Measurements from ENCODE around the gene RAPGEF4. TPM values are rescaled to one million over a fixed set of nuclear protein-coding genes. Genes with fewer than 3 reads are reported as not detected.

The RAPGEF4 gene
- polyA plus RNA-seq, 1 experiment = 1.3 TPM

DNA sequence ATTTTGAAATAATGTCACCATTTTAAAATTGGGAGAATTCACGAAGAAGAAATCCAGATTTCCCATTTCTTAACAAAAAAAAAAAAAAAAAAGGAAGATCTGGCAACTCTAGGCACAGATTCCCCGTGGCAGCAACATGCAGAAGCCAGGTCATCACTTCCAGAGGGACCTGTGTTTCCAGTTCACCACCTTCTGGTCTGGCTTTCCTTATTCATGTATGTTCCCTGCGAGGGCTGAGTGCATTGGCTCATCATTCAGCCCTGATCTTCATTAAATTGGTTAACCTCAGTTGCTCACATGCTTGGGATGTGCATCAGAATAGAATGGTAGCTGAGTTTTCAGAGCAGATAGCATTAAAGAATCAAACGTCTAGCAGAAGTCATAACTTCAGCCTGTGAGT, 315.0 kb downstream of the RAPGEF4 start:
- TF ChIP-seq, protein P1, sequence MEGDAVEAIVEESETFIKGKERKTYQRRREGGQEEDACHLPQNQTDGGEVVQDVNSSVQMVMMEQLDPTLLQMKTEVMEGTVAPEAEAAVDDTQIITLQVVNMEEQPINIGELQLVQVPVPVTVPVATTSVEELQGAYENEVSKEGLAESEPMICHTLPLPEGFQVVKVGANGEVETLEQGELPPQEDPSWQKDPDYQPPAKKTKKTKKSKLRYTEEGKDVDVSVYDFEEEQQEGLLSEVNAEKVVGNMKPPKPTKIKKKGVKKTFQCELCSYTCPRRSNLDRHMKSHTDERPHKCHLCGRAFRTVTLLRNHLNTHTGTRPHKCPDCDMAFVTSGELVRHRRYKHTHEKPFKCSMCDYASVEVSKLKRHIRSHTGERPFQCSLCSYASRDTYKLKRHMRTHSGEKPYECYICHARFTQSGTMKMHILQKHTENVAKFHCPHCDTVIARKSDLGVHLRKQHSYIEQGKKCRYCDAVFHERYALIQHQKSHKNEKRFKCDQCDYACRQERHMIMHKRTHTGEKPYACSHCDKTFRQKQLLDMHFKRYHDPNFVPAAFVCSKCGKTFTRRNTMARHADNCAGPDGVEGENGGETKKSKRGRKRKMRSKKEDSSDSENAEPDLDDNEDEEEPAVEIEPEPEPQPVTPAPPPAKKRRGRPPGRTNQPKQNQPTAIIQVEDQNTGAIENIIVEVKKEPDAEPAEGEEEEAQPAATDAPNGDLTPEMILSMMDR (IDR thresholded peaks at IDR 0.05; ENCODE audit: low read depth, low read length) = no peak
- no peak overlapping the region for H3K4me3 ChIP-seq (ENCODE audit: low read depth, low read length)
- no peaks in the 10 kb centered on the region for H3K9me3 ChIP-seq (ENCODE audit: control insufficient read depth, insufficient read depth, low read length)
- H3K27ac ChIP-seq (ENCODE audit: low read depth, low read length) = no peak overlapping the region
- ChIA-PET POLR2A (interaction anchor here (0.6 kb wide), 1 partner anchor 246 kb away, joined by 3 read pairs; no protein-coding TSS in a partner anchor), CTCF (interaction anchor here (0.7 kb wide), 1 partner anchor 14 kb away, joined by 6 read pairs; no protein-coding TSS in a partner anchor)
- H3K27me3 ChIP-seq (ENCODE audit: control insufficient read depth, insufficient read depth, low read length) = no peaks in the 10 kb centered on the region
- no peak for DNase-seq (ENCODE audit: low read depth, low spot score)

DNA sequence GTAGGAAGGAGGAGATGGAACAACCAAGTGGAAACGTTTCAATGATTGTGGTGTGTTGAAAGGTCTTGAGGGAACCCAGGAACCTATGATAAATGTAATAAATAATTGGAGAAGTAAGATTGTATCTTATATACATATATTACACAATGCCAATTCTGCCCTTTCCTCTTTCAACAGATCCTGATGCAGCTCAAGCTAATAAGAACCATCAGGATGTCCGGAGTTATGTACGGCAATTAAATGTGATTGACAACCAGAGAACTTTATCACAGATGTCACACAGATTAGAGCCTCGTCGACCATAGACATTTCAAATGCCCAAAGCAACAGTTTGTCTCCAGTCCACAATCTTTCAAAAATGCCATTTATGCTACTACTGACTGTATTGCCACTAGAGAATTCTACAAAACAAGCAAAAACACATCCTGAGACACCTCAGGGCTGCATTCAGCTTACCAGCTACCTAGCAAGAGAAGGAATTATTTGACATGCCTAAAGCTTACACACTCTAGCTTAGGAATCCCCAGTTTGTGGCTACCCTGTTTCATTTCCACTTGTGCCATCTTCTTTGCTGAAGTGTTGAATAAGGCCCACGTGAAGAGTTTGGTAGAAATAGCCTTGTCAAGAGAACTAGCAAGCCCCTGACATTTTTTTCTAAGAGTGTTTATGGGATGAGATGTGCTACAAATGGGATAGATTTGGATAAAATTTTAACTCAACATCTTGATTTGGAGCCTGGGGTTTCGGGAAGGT, 316.0 kb downstream of the RAPGEF4 start:
- POLR2A ChIA-PET = no interaction called here
- CTCF ChIA-PET = no interaction called here
- TF ChIP-seq, protein P1 (IDR thresholded peaks at IDR 0.05; ENCODE audit: low read depth, low read length) = no peak

DNA sequence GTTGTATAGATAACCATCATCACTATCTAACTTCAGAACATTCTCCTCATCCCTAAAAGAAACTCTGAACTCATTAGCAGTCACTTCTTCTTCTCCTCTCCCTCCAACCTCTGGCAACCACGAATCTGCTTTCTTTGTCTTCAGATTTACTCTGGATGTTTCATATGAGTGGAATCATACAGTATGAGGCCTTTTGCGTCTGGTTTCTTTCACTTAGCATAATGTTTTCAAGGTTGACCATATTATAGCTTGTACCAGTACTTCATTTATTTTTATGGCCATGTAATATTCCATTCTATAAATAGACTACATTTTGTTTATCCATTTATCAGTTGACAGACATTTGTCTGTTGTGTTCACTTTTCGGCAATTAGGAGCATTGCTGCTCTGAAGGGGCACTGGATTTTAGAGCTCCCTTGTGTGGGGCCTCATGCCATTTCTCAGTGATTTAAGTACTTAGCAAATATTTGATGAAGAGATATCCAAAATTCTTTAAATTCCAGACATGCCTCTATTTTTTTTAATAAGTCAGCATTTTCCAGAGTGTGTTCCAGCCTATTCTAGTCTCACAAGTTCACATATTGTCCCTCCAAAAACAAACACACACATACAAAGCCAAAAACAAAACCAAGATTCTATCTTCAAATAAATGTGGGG, 317.5 kb downstream of the RAPGEF4 start:
- TF ChIP-seq, protein P1 (IDR thresholded peaks at IDR 0.05; ENCODE audit: low read depth, low read length) = no peak
- H3K9me3 ChIP-seq (ENCODE audit: control insufficient read depth, insufficient read depth, low read length) = peaks cover under 1% of the 10 kb centered on the region; the same call in 1 of the 2 replicates
- no peak overlapping the region for H3K27ac ChIP-seq (ENCODE audit: low read depth, low read length)

More for the DNA sequence above, 316.0 kb downstream of the RAPGEF4 start:
- Histone ChIP-seq H3K4me3 (ENCODE audit: low read depth, low read length) (no peak overlapping the region), H3K27ac (ENCODE audit: low read depth, low read length) (no peak overlapping the region), H3K9me3 (ENCODE audit: control insufficient read depth, insufficient read depth, low read length) (no peaks in the 10 kb centered on the region), H3K27me3 (ENCODE audit: control insufficient read depth, insufficient read depth, low read length) (no peaks in the 10 kb centered on the region)
- no peak for DNase-seq (ENCODE audit: low read depth, low spot score)

DNA sequence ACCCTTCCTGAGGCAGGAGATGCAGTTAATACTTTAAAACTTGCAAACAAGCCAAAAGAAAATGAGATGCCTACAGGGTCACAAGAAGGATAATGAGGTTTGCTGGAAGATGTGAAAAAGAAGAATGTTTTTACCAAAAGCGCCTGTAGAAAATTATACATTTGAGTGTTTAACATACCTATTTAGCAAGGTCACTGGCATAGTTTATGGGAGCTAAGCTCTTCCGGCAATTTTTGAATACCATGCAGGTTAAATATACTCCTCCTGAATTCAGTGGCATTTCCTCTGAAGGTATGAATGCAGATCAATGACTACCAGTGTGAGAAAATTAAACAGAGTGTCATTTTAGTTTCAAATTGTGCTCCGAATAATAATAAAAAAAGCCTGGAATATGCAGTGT, 318.8 kb downstream of the RAPGEF4 start:
- H3K27me3 ChIP-seq (ENCODE audit: control insufficient read depth, insufficient read depth, low read length) = no peaks in the 10 kb centered on the region
- TF ChIP-seq, protein P1 (IDR thresholded peaks at IDR 0.05; ENCODE audit: low read depth, low read length) = no peak
- POLR2A ChIA-PET = interaction anchor here (1.1 kb wide), 1 partner anchor 9 kb away, joined by 5 read pairs; no protein-coding TSS in a partner anchor
- no peak overlapping the region for H3K27ac ChIP-seq (ENCODE audit: low read depth, low read length)
- CTCF ChIA-PET = interaction anchor here (0.9 to 1.4 kb wide), 3 partner anchors 10 to 32 kb away, joined by 3 to 4 read pairs (median 4); no protein-coding TSS in a partner anchor
- no peak for DNase-seq (ENCODE audit: low read depth, low spot score)
- no peak overlapping the region for H3K4me3 ChIP-seq (ENCODE audit: low read depth, low read length)
- peaks cover 8% of the 10 kb centered on the region; the same call in 1 of the 2 replicates for H3K9me3 ChIP-seq (ENCODE audit: control insufficient read depth, insufficient read depth, low read length)

More for the DNA sequence above, 317.5 kb downstream of the RAPGEF4 start:
- H3K4me3 ChIP-seq (ENCODE audit: low read depth, low read length) = no peak overlapping the region
- ChIA-PET CTCF (interaction anchor here (0.9 to 1.4 kb wide), 2 partner anchors 31 to 157 kb away, joined by 3 to 4 read pairs; no protein-coding TSS in a partner anchor), POLR2A (no interaction called here)
- no peaks in the 10 kb centered on the region for H3K27me3 ChIP-seq (ENCODE audit: control insufficient read depth, insufficient read depth, low read length)
- DNase-seq (ENCODE audit: low read depth, low spot score) = no peak
